ENCODE data around the gene MTHFS. TPM values are rescaled to one million over a fixed set of nuclear protein-coding genes. Genes with fewer than 3 reads are reported as not detected.

MTHFS gene
- total RNA-seq, 2 experiments from 2014 or later: 27.3 to 28.4 TPM

DNA sequence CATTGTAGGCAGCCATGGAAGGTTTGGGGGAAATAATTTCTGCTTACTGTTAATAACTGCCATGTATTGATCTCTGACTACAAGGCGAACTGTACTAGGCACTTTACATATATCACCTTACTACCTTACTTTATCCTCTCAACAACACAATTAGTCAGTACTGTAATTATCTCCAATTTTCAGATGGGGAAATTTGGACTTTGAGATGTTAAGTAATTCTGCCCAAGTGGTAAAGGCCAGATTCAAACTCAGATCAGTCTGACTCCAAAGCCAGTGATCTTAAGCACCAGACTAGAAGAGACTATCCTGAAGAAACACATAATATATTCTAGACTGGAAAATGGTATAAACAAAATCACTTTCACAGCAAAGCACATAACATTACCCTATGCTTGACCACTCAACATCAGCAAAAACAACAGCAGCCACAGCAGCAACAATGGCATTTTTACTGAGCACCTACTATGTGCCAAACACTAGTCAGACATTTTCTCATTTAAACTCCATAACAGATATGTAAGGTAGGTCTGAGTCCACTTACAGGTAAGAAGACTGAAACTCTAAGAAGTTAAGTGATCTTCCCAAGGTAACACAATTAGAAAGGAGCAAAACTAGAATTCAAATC lies 13.1 kb downstream of the MTHFS start:
- Mint-ChIP-seq H3K4me1 (ENCODE audit: low read depth) (peaks cover 30% of the 10 kb centered on the region), H3K27ac (no peak overlapping the region), H3K4me3 (no peak overlapping the region), H3K9me3 (peaks cover 5% of the 10 kb centered on the region), H3K36me3 (ENCODE audit: low read depth) (peaks cover 76% of the 10 kb centered on the region), H3K27me3 (no peaks in the 10 kb centered on the region)
- ATAC-seq: no peak
- TF ChIP-seq, protein P1, sequence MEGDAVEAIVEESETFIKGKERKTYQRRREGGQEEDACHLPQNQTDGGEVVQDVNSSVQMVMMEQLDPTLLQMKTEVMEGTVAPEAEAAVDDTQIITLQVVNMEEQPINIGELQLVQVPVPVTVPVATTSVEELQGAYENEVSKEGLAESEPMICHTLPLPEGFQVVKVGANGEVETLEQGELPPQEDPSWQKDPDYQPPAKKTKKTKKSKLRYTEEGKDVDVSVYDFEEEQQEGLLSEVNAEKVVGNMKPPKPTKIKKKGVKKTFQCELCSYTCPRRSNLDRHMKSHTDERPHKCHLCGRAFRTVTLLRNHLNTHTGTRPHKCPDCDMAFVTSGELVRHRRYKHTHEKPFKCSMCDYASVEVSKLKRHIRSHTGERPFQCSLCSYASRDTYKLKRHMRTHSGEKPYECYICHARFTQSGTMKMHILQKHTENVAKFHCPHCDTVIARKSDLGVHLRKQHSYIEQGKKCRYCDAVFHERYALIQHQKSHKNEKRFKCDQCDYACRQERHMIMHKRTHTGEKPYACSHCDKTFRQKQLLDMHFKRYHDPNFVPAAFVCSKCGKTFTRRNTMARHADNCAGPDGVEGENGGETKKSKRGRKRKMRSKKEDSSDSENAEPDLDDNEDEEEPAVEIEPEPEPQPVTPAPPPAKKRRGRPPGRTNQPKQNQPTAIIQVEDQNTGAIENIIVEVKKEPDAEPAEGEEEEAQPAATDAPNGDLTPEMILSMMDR (IDR thresholded peaks at IDR 0.05): no peak
- DNase-seq: no peak
- intact Hi-C loops (cut with micrococcal nuclease): no loop called here
- ChIA-PET POLR2A (interaction anchor here (1.8 kb wide), 1 partner anchor 12 kb away, joined by 10 read pairs; the partner anchor contains the start of gene MTHFS), CTCF (interaction anchor here (1.9 kb wide), 1 partner anchor 30 kb away, joined by 8 read pairs; no protein-coding TSS in a partner anchor)

DNA sequence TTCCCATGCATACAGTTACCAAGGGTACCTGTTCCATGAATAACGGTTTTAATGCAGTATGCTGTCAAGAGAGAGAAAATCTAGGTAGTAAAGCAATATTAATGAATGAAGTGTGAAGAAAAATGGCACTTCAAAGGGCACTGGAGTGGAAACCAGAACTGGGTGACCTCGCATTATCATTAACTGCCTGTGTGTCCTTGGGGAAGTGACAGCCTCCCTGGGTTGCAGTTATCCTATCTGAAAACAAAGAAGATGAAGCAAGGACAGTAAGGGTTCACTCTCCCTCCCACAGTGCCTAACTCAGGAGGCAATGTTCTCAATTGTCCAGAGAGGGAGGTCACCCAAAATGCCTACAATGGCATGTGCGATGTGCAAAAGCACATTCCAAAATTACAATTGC lies 15.1 kb downstream of the MTHFS start:
- intact Hi-C loops (cut with micrococcal nuclease): no loop called here
- CTCF ChIA-PET: interaction anchor here (1.9 kb wide), 1 partner anchor 28 kb away, joined by 8 read pairs; no protein-coding TSS in a partner anchor
- H3K27me3 Mint-ChIP-seq: no peaks in the 10 kb centered on the region
- H3K27ac Mint-ChIP-seq: no peak overlapping the region
- H3K4me3 Mint-ChIP-seq: no peak overlapping the region
- POLR2A ChIA-PET: interaction anchor here (1.8 kb wide), 1 partner anchor 14 kb away, joined by 10 read pairs; the partner anchor contains the start of gene MTHFS
- peaks cover 18% of the 10 kb centered on the region for H3K9me3 Mint-ChIP-seq
- peaks cover 83% of the 10 kb centered on the region for H3K36me3 Mint-ChIP-seq (ENCODE audit: low read depth)
- DNase-seq (no peak), ATAC-seq (no peak)
- TF ChIP-seq, protein P1 (IDR thresholded peaks at IDR 0.05): no peak
- peaks cover 21% of the 10 kb centered on the region for H3K4me1 Mint-ChIP-seq (ENCODE audit: low read depth)

DNA sequence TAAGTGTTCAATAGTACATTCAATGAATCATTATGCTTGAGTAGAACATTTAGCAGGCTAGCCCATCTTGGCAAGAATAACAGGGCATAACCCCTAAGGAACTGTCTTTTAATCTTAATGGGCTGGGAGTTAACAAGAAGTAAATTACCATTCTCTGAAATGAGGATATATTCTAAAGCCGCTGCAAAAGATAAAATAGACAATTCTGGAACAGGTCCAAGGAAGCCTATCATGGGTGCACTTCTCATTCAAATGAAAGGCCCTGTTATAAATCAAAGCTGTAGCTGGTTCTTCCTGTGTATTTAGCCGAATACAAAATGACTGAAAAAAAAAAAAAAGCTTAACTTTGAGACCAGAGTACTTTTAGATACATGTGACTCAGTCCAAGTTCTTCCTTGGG lies 15.6 kb downstream of the MTHFS start:
- Mint-ChIP-seq H3K9me3 (peaks cover 19% of the 10 kb centered on the region), H3K27ac (no peak overlapping the region), H3K4me1 (ENCODE audit: low read depth) (peaks cover 21% of the 10 kb centered on the region), H3K27me3 (no peaks in the 10 kb centered on the region), H3K4me3 (no peak overlapping the region), H3K36me3 (ENCODE audit: low read depth) (peaks cover 87% of the 10 kb centered on the region)
- ATAC-seq (no peak), DNase-seq (no peak)
- TF ChIP-seq, protein P1 (IDR thresholded peaks at IDR 0.05): no peak
- CTCF ChIA-PET: no interaction called here
- intact Hi-C loops (cut with micrococcal nuclease): no loop called here
- POLR2A ChIA-PET: no interaction called here

DNA sequence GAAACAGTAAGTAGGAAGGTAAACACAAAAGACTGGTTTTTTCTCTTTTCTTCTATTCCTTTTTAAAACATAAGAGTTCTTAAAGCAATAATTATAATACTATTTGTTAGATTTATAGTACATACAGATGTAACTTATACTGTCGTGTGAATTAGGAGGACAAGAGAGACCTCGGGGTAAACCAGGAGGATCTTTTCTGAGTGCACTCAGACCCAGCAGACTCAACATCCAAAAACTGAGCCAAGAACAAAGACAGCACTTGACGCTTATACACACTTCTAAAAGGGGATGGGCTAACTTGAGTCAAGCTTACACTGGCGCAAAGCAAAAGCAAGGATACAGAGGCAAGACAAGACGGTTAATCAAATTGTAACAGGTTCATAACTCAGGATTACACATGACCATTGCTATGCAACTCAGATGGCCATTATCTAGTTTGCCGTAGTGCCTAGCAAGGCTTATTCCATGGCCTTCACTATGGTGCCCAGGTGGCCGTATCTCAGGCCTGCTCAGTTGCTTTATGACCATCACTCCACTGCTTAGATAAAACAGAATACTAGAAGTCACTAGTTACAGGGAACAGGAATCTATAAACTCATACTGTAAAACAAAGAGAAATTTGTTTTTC lies 18.6 kb downstream of the MTHFS start:
- intact Hi-C loops (cut with micrococcal nuclease): no loop called here
- no peak overlapping the region for H3K27ac Mint-ChIP-seq
- POLR2A ChIA-PET: no interaction called here

More for the DNA sequence above, 18.6 kb downstream of the MTHFS start:
- H3K4me1 Mint-ChIP-seq (ENCODE audit: low read depth): peaks cover 14% of the 10 kb centered on the region
- H3K36me3 Mint-ChIP-seq (ENCODE audit: low read depth): peaks cover 89% of the 10 kb centered on the region
- DNase-seq (no peak), ATAC-seq (no peak)
- H3K9me3 Mint-ChIP-seq: peaks cover 40% of the 10 kb centered on the region
- TF ChIP-seq, protein P1 (IDR thresholded peaks at IDR 0.05): no peak
- CTCF ChIA-PET: interaction anchor here (2.6 kb wide), 1 partner anchor 25 kb away, joined by 8 read pairs; no protein-coding TSS in a partner anchor
- H3K27me3 Mint-ChIP-seq: no peaks in the 10 kb centered on the region
- H3K4me3 Mint-ChIP-seq: no peak overlapping the region
